Mesendoderm (in vitro differentiated cells): ENCODE measurements around the gene PDK3.
A peak's percentile ranks its signal among the peaks of the same experiment; 100 is the strongest.

Source experiments
- DNase-seq: peaks from one replicate; pipeline ENCODE4 v3.0.0; 2013
- H2AK5ac ChIP-seq: 2 replicates; pipeline ENCODE4 v1.6.1; 2013; ENCODE audit warnings: low read length, inconsistent platforms
- H2BK120ac ChIP-seq: 2 replicates; pipeline ENCODE4 v1.6.1; 2013; ENCODE audit warnings: low read depth, mild to moderate bottlenecking, low read length, moderate library complexity, mixed read lengths
- H2BK15ac ChIP-seq: replicated peaks from 2 replicates; pipeline ENCODE4 v1.6.1; 2013; ENCODE audit warnings: low read depth, mild to moderate bottlenecking, moderate library complexity
- H2BK5ac ChIP-seq: 2 replicates; pipeline ENCODE4 v1.6.1; 2013; ENCODE audit warnings: low read length, inconsistent platforms
- H3K18ac ChIP-seq: 2 replicates; pipeline ENCODE4 v1.6.1; 2013; ENCODE audit warnings: mild to moderate bottlenecking, low read length, mixed read lengths
- H3K23ac ChIP-seq: one replicate; pipeline ENCODE4 v1.6.1; 2013; ENCODE audit warnings: low read length
- H3K27ac ChIP-seq: 2 replicates; pipeline ENCODE4 v1.5.1; 2013; ENCODE audit warnings: low read depth, mild to moderate bottlenecking, inconsistent platforms, low read length, moderate library complexity
- H3K27me3 ChIP-seq: 2 replicates; pipeline ENCODE4 v1.6.1; 2013; ENCODE audit warnings: low read length, control low read depth, mild to moderate bottlenecking, inconsistent platforms; ENCODE audit not compliant: insufficient read depth, poor library complexity
- H3K36me3 ChIP-seq: 2 replicates; pipeline ENCODE4 v1.6.1; 2013; ENCODE audit warnings: low read length, inconsistent platforms; ENCODE audit not compliant: control insufficient read depth, insufficient read depth
- H3K4ac ChIP-seq: one replicate; pipeline ENCODE4 v1.6.1; 2013; ENCODE audit warnings: low read depth, mild to moderate bottlenecking, low read length, moderate library complexity
- H3K4me1 ChIP-seq: 2 replicates; pipeline ENCODE4 v1.6.1; 2013; ENCODE audit warnings: low read depth, low read length, inconsistent platforms; ENCODE audit not compliant: control insufficient read depth
- H3K4me2 ChIP-seq: 2 replicates; pipeline ENCODE4 v1.6.1; 2013; ENCODE audit warnings: low read length
- H3K4me3 ChIP-seq: 2 replicates; pipeline ENCODE4 v1.5.1; 2013; ENCODE audit warnings: mild to moderate bottlenecking, low read length
- H3K56ac ChIP-seq: one replicate; pipeline ENCODE4 v1.6.1; 2013; ENCODE audit warnings: low read length
- H3K79me1 ChIP-seq: 2 replicates; pipeline ENCODE4 v1.6.1; 2013; ENCODE audit warnings: low read length, inconsistent platforms
- H3K79me2 ChIP-seq: 2 replicates; pipeline ENCODE4 v1.6.1; 2013; ENCODE audit warnings: mild to moderate bottlenecking, low read length; ENCODE audit not compliant: control insufficient read depth, insufficient read depth
- H3K9ac ChIP-seq: 2 replicates; pipeline ENCODE4 v1.6.1; 2013; ENCODE audit warnings: low read length, inconsistent platforms
- H4K5ac ChIP-seq: one replicate; pipeline ENCODE4 v1.6.1; 2013; ENCODE audit warnings: low read length
- H4K8ac ChIP-seq: one replicate; pipeline ENCODE4 v1.6.1; 2013; ENCODE audit warnings: low read depth, mild to moderate bottlenecking, control low read depth, low read length, moderate library complexity
- WGBS: extraction: QIAGEN DNeasy Blood & Tissue Kit; methylation state at CpG from one replicate; pipeline ENCODE4 v1.1.7; 2013; ENCODE audit warnings: low lambda C conversion rate, missing lambda C conversion rate; ENCODE audit not compliant: insufficient coverage; ENCODE audit errors: extremely low coverage; 5-methylcytosine and 5-hydroxymethylcytosine counted together

The PDK3 gene

GRCh38 chrX:24426340-24426913, 38.7 kb upstream of the PDK3 start:
- H3K18ac ChIP-seq, result no peak overlapping the region
- H3K4me2 ChIP-seq, result no peak overlapping the region
- H3K9ac ChIP-seq, result no peak overlapping the region
- no peak overlapping the region for H2BK15ac ChIP-seq
- DNase-seq, result peak; percentile 27
- no peaks in the 10 kb centered on the region for H3K27me3 ChIP-seq
- H3K56ac ChIP-seq, result no peak overlapping the region
- no peaks in the 10 kb centered on the region for H3K79me1 ChIP-seq
- WGBS, result no CpG with 5 or more reads among the region's 2 CpGs
- H3K23ac ChIP-seq, result no peak overlapping the region
- H3K4me1 ChIP-seq, result no peaks in the 10 kb centered on the region
- H2BK120ac ChIP-seq, result no peak overlapping the region
- H2BK5ac ChIP-seq, result no peak overlapping the region
- peak overlapping the region; percentile 5 for H4K8ac ChIP-seq
- H3K4ac ChIP-seq, result no peak overlapping the region
- H3K4me3 ChIP-seq, result no peak overlapping the region
- no peaks in the 10 kb centered on the region for H3K36me3 ChIP-seq
- H2AK5ac ChIP-seq, result no peak overlapping the region
- H3K79me2 ChIP-seq, result no peaks in the 10 kb centered on the region
- H3K27ac ChIP-seq, result no peak overlapping the region
- no peak overlapping the region for H4K5ac ChIP-seq

GRCh38 chrX:24426921-24427746, 38.0 kb upstream of the PDK3 start:
- Histone ChIP-seq H4K5ac (no peak overlapping the region), H3K9ac (no peak overlapping the region), H3K36me3 (no peaks in the 10 kb centered on the region), H3K23ac (no peak overlapping the region), H3K4me2 (no peak overlapping the region), H3K27ac (no peak overlapping the region), H3K4me1 (no peaks in the 10 kb centered on the region), H3K4ac (no peak overlapping the region), H2BK15ac (no peak overlapping the region), H2BK5ac (no peak overlapping the region), H3K79me1 (no peaks in the 10 kb centered on the region), H3K27me3 (no peaks in the 10 kb centered on the region), H3K56ac (no peak overlapping the region), H3K18ac (no peak overlapping the region), H3K4me3 (no peak overlapping the region), H2AK5ac (no peak overlapping the region), H3K79me2 (no peaks in the 10 kb centered on the region), H4K8ac (no peak overlapping the region), H2BK120ac (no peak overlapping the region)
- DNase-seq, result no peak
- no CpG with 5 or more reads among the region's 10 CpGs for WGBS

- H3K79me2 ChIP-seq, result no peaks in the 10 kb centered on the region
- no peak overlapping the region for H3K56ac ChIP-seq
- no peak overlapping the region for H3K9ac ChIP-seq
- H4K5ac ChIP-seq, result no peak overlapping the region
- H3K4me3 ChIP-seq, result no peak overlapping the region
- H3K23ac ChIP-seq, result no peak overlapping the region
- H4K8ac ChIP-seq, result no peak overlapping the region
- H2AK5ac ChIP-seq, result no peak overlapping the region
- no peak overlapping the region for H3K18ac ChIP-seq
- H2BK120ac ChIP-seq, result no peak overlapping the region
- no peak overlapping the region for H2BK15ac ChIP-seq
- DNase-seq, result no peak
- no peaks in the 10 kb centered on the region for H3K27me3 ChIP-seq
- no peaks in the 10 kb centered on the region for H3K36me3 ChIP-seq
- whole genome bisulfite sequencing, result no CpG with 5 or more reads among the region's 1 CpG
- H3K4ac ChIP-seq, result no peak overlapping the region
- H2BK5ac ChIP-seq, result no peak overlapping the region
- no peaks in the 10 kb centered on the region for H3K79me1 ChIP-seq
- H3K4me2 ChIP-seq, result no peak overlapping the region
- H3K4me1 ChIP-seq, result no peaks in the 10 kb centered on the region
- H3K27ac ChIP-seq, result no peak overlapping the region
Measured at GRCh38 chrX:24427747-24428019, 37.4 kb upstream of the PDK3 start.

GRCh38 chrX:24428516-24428915, 36.6 kb upstream of the PDK3 start:
- Histone ChIP-seq H2BK5ac (no peak overlapping the region), H3K23ac (no peak overlapping the region), H3K27ac (no peak overlapping the region), H3K27me3 (no peaks in the 10 kb centered on the region), H3K79me1 (no peaks in the 10 kb centered on the region), H2BK120ac (no peak overlapping the region), H4K5ac (no peak overlapping the region), H4K8ac (no peak overlapping the region), H3K4me1 (no peaks in the 10 kb centered on the region), H2AK5ac (no peak overlapping the region), H3K4ac (no peak overlapping the region), H3K79me2 (no peaks in the 10 kb centered on the region), H3K4me2 (no peak overlapping the region), H2BK15ac (no peak overlapping the region), H3K56ac (no peak overlapping the region), H3K4me3 (no peak overlapping the region), H3K9ac (no peak overlapping the region), H3K36me3 (no peaks in the 10 kb centered on the region), H3K18ac (no peak overlapping the region)
- no CpG with 5 or more reads among the region's 4 CpGs for WGBS
- no peak for DNase-seq

GRCh38 chrX:24435060-24435459, 30.0 kb upstream of the PDK3 start:
- no peak overlapping the region for H3K4ac ChIP-seq
- no peaks in the 10 kb centered on the region for H3K79me1 ChIP-seq
- H4K5ac ChIP-seq, result no peak overlapping the region
- H3K23ac ChIP-seq, result no peak overlapping the region
- no peak overlapping the region for H3K4me3 ChIP-seq
- H3K56ac ChIP-seq, result no peak overlapping the region
- no peaks in the 10 kb centered on the region for H3K79me2 ChIP-seq
- no peaks in the 10 kb centered on the region for H3K4me1 ChIP-seq
- H2AK5ac ChIP-seq, result no peak overlapping the region
- H3K4me2 ChIP-seq, result no peak overlapping the region
- H3K18ac ChIP-seq, result no peak overlapping the region
- H3K27ac ChIP-seq, result no peak overlapping the region
- H2BK5ac ChIP-seq, result no peak overlapping the region
- no peaks in the 10 kb centered on the region for H3K36me3 ChIP-seq
- H3K27me3 ChIP-seq, result no peaks in the 10 kb centered on the region
- H2BK120ac ChIP-seq, result no peak overlapping the region
- H3K9ac ChIP-seq, result no peak overlapping the region
- no peak for DNase-seq
- H2BK15ac ChIP-seq, result no peak overlapping the region
- no peak overlapping the region for H4K8ac ChIP-seq

- Histone ChIP-seq H4K5ac (no peak overlapping the region), H3K18ac (no peak overlapping the region), H3K79me2 (no peaks in the 10 kb centered on the region), H3K27ac (no peak overlapping the region), H3K23ac (no peak overlapping the region), H3K4me3 (no peak overlapping the region), H3K56ac (no peak overlapping the region), H3K79me1 (no peaks in the 10 kb centered on the region), H2BK120ac (no peak overlapping the region), H4K8ac (no peak overlapping the region), H3K4ac (no peak overlapping the region), H3K4me2 (no peak overlapping the region), H3K27me3 (no peaks in the 10 kb centered on the region), H2AK5ac (no peak overlapping the region), H2BK5ac (no peak overlapping the region), H3K36me3 (no peaks in the 10 kb centered on the region), H2BK15ac (no peak overlapping the region), H3K4me1 (no peaks in the 10 kb centered on the region), H3K9ac (no peak overlapping the region)
- DNase-seq, result no peak
- no CpG with 5 or more reads among the region's 4 CpGs for WGBS
Measured at GRCh38 chrX:24443918-24444317, 21.2 kb upstream of the PDK3 start.
